ENCODE results near the gene CYP1A1. TPM values are rescaled to one million over a fixed set of nuclear protein-coding genes. Genes with fewer than 3 reads are reported as not detected.
"Not testable (repeated sequence)": the region's sequence is repeated elsewhere in the genome, so short reads cannot be mapped to it uniquely, and the experiment has no call there.

CYP1A1 gene
- total RNA-seq, 2 experiments from 2014 or later: 0.48 to 1.0 TPM

DNA sequence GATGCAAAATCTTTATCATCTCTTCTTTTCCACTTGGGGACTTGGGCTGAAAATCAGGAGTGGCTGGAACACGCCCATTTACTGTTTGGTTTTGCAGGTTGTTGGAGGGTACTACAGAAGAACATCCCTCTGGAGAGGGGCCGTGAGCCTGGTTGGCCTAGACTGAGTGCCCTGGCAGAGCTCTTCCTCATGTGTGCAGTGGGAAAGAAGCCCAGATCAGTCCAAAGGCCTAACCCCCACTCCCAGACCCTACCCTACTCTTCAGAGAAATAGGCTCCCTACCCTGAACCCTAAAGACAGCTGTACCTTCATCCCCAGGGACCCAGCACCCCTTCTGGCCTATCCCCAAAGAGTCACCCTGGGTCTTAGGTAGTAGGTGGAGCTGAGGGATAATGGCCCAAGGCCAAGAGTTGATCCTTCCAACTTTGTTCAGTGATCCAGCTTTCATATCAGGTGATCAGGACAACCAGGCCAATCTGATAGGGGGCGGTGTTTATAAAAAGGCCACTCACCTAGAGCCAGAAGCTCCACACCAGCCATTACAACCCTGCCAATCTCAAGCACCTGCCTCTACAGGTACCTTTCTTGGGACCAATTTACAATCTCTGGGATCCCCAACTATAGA lies 23.1 kb upstream of the CYP1A1 start, which contains the start of gene CYP1A2:
Gene CYP1A2, plus strand, starts transcription at position 524 of the 625 bp plus-strand sequence. CDS start 894 bp downstream, outside the sequence.
- ChIA-PET POLR2A (no interaction called here), CTCF (interaction anchor here (0.9 to 1.6 kb wide), 2 partner anchors 22 to 114 kb away, joined by 3 to 5 read pairs; no protein-coding TSS in a partner anchor)

DNA sequence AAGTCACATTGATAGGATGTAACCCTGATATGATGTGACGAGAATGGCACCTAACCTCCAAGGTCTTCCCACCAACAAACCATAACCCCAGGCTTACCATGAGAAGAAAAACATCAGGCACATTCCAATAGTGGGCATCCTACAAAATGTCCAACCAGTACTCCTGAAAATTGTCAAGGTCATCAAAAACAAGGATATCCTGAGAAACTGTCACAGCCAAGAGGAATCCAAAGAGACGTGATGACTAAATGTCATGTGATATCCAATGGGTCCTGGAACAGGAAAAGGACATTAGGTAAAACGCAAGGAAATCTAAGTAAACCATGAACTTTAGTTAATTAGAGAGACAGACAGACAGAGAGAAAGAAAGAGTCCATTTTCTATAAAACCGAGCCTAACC lies 21.1 kb upstream of the CYP1A1 start:
- ChIA-PET CTCF (interaction anchor here (0.6 kb wide), 1 partner anchor 22 kb away, joined by 3 read pairs; no protein-coding TSS in a partner anchor), POLR2A (no interaction called here)

GRCh38 chr15:74742422-74742821 lies 17.1 kb upstream of the CYP1A1 start:
- ChIA-PET CTCF (no interaction called here), POLR2A (no interaction called here)

DNA sequence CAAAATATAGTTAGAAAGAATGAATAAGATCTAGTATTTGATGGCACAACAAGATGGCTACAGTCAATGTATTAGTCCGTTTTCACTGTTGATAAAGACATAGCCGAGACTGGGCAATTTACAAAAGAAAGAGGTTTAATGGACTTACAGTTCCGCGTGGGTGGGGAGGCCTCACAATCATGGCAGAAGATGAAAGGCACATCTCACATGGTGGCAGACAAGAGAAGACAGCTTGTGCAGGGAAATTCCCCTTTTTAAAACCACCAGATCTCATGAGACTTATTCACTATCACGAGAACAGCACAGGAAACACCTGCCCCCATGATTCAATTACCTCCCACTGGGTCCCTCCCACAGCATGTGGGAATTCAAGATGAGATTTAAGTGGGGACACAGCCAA lies 12.9 kb upstream of the CYP1A1 start:
- CTCF ChIA-PET, POLR2A ChIA-PET: not testable (repeated sequence)

DNA sequence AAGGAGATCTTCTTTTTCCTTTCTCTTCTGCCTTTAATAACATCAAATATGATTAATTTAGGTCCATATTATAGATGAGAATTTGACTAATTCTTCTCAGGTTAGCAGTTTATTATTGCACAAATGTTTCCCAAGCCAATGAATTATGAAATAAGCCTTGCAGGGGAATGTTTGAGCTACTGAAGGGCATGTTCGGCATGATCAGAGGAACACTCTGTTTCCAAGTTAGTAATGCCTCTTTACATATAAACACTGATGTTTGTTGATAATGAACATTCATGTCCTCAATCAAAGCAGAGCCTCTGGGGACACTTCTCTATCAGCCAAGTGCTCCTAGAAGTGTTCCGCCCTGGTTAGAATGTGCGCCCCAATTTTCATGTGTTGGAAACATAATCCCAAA lies 10.0 kb upstream of the CYP1A1 start:
- CTCF ChIA-PET: no interaction called here
- POLR2A ChIA-PET: no interaction called here

DNA sequence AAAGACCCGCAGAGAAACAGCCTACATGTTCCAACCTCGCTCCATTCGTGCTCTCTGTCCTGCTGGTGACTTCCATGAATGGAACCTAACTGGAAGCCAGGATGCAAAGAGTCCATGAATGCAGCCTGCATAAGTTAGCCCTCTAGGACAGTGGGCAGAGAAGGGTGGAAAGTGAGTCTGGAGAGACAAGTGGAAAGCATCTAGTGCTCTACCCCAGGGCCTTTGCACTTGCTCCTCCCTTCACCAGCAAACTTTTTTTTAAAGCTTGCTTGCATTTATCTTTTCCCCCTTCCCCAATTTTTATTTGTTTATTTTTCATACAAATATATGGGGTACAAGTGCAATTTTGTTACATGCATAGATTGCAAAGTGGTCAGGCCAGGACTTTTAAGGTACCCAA lies 7.9 kb upstream of the CYP1A1 start:
- CTCF ChIA-PET: no interaction called here
- POLR2A ChIA-PET: no interaction called here

- CTCF ChIA-PET: no interaction called here
- POLR2A ChIA-PET: no interaction called here
These were observed 7.5 kb upstream of the CYP1A1 start for GRCh38 chr15:74732846-74733245.

DNA sequence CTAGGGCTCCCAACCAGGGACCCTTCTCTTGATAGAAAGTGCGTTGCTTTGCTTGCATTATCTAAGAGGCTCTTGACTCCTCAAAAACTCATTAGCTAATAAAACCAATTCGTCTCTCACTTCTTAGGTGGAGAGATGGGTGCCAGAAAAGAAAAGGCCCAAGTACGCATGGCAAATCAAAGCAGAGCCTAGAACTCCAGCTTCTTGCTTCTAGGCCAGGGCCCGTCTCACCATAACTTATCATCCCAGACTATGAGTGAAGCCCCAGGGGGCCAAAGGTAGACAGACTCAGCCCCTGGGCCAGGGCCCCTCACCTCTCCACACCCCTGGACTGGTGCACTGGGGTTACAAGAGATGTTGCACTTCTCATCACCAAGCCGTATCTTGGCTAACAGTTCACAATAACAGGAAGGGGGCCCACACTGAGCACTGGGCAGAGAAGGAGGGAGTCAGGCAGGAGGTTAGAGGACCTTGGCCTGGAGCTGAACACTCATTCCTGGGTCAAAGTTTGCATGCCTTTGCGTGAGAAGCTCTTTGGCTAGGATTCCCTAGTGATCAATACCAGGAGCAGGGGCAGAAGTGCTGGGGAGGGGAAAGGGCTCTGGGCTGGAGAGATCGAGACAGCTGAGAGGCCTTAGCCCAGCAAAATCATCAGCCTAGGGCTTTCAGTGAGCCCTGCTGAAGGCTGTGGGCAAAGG lies 5.4 kb upstream of the CYP1A1 start:
- CTCF ChIA-PET: interaction anchor here (1.1 kb wide), 1 partner anchor 96 kb away, joined by 5 read pairs; no protein-coding TSS in a partner anchor
- POLR2A ChIA-PET: no interaction called here

DNA sequence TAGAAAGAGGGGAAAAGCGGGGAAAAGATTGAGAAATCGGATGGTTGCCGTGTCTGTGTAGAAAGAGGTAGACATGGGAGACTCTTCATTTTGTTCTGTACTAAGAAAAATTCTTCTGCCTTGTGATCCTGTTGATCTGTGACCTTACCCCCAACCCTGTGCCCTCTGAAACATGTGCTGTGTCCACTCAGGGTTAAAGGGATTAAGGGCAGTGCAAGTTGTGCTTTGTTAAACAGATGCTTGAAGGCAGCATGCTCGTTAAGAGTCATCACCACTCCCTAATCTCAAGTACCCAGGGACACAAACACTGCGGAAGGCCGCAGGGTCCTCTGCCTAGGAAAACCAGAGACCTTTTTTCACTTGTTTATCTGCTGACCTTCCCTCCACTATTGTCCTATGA lies 4.0 kb upstream of the CYP1A1 start:
- POLR2A ChIA-PET, CTCF ChIA-PET: not testable (repeated sequence)

DNA sequence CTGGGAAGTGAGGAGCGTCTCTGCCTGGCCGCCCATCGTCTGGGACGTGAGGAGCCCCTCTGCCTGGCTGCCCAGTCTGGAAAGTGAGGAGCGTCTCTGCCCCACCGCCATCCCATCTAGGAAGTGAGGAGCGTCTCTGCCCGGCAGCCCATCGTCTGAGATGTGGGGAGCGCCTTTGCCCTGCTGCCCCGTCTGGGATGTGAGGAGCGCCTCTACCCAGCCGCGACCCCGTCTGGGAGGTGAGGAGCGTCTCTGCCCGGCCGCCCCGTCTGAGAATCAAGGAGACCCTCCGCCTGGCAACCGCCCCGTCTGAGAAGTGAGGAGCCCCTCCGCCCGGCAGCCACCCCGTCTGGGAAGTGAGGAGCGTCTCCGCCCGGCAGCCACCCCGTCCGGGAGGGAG lies 3.4 kb upstream of the CYP1A1 start:
- CTCF ChIA-PET, POLR2A ChIA-PET: not testable (repeated sequence)

DNA sequence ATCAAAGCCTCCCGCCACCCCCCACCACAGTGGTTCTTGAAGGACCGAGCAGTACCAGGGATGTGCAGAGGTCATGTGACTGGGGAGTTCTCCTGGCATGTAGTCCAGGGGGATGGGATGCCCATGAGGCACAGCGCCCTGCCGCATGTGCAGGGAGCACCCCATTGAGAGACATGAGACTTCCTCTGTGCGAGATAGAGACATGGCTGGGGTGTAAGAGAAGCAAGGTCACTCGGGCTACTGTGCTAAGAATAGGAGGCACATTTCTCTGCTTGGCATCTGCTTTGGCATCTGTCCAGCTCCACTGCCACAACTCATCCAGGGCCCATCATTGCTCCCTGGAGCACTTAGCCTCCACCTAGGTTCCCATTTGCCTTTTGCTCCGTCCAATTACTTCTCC lies 2.4 kb upstream of the CYP1A1 start:
- ChIA-PET CTCF (no interaction called here), POLR2A (no interaction called here)

- ChIA-PET CTCF (interaction anchor here (1.2 to 2.1 kb wide), 3 partner anchors 30 to 88 kb away, joined by 3 to 7 read pairs (median 5); no protein-coding TSS in a partner anchor), POLR2A (no interaction called here)
These were observed 1.4 kb upstream of the CYP1A1 start for GRCh38 chr15:74726774-74727164.

- ChIA-PET CTCF (interaction anchor here (0.5 to 2.1 kb wide), 8 partner anchors 30 to 152 kb away, joined by 3 to 7 read pairs (median 3); no protein-coding TSS in a partner anchor), POLR2A (no interaction called here)
These were observed 781 bp upstream of the CYP1A1 start for GRCh38 chr15:74725845-74726773.

DNA sequence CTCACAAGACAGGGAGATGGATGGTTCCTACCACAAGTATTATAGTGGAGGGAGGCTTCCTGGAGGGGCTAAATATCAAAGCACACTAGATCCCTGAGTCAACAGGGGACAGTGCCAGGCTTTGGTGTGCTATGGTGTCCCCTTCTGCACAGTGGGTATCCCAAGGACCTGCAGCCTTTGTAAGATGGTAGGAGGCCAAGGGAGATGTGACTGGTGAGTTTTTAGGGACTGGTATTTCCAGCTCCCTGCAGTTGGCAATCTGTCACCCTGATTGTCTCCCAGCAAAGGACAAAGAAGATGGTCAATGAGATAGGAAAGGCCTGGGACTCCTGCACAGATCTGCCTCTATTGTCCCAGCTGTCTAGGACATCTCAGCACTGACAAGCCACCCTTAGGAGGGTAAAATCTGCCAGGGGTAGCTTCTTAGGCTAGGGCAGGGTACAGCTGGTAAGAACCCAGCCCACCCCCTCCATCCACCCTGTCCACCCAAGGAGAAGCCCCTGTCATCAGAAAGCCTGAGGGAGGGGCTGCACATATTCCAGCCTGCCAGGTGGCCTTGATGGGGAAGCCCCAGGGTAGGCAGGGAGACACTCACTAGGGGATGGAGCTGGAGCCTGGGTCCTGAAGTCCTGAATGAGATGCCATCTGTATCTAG lies 631 bp downstream of the CYP1A1 start:
- POLR2A ChIA-PET: no interaction called here

DNA sequence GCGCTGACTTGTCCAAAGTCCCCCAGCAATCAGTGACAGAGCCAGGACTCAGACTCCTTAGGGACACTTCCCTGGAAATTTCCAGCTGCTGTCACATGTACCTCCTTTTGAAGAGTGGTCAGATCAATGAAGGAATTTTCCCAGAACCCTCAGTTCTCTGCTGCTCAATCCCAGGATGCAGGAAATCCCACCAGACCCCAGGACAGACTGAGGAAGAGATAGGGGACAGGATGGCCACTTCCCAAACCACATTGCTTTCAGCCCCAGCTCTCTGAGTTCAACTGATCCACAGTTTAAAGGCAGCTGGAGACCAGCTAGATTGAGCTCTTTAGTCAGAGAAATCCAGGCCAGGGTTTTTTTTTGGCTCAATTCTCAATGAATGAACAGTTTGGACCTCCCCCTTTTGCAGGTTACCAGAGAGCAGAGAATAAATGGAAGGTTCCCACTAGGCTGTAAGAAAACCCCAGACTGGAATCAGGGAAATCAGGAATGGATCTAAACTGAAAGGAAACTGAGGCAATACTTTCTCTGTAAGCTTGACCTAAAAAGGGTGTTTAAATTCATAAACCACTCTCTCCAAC lies 1.5 kb downstream of the CYP1A1 start:
- CTCF ChIA-PET: interaction anchor here (1.2 kb wide), 1 partner anchor 70 kb away, joined by 3 read pairs; no protein-coding TSS in a partner anchor

More for the DNA sequence above, 631 bp downstream of the CYP1A1 start:
- CTCF ChIA-PET: interaction anchor here (1.0 to 2.1 kb wide), 4 partner anchors 44 to 90 kb away, joined by 3 to 7 read pairs (median 4); no protein-coding TSS in a partner anchor

DNA sequence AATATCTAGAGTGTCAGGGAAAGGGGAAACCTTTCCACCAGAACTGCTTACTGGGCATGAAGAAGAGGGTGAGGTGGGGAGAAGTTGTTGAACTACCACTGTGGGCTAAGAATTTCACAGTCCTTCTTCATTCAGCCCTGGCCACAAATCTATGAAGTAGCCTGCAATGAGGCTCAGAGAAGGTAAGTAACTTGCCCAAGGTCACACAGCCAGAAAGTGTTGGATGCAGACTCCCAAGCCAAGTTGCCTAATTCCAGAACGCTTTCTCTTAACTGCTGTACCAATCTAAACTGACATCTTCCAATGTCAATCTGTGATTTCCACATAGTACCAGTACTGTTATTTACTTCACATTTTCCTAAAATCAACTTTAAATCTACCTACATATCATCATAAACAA lies 2.1 kb downstream of the CYP1A1 start:
- POLR2A ChIA-PET: interaction anchor here (0.6 kb wide), 1 partner anchor 146 kb away, joined by 7 read pairs; no protein-coding TSS in a partner anchor
- CTCF ChIA-PET: no interaction called here

More for the DNA sequence above, 1.5 kb downstream of the CYP1A1 start:
- POLR2A ChIA-PET: interaction anchor here (0.6 kb wide), 1 partner anchor 145 kb away, joined by 7 read pairs; no protein-coding TSS in a partner anchor

GRCh38 chr15:74722591-74722990 lies 2.7 kb downstream of the CYP1A1 start:
- POLR2A ChIA-PET: no interaction called here

GRCh38 chr15:74716651-74717050 lies 8.7 kb downstream of the CYP1A1 start:
- POLR2A ChIA-PET: interaction anchor here (0.6 kb wide), 1 partner anchor 476 kb away, joined by 3 read pairs; no protein-coding TSS in a partner anchor

More at GRCh38 chr15:74722591-74722990, 2.7 kb downstream of the CYP1A1 start:
- CTCF ChIA-PET: interaction anchor here (0.6 kb wide), 1 partner anchor 15 kb away, joined by 3 read pairs; no protein-coding TSS in a partner anchor

DNA sequence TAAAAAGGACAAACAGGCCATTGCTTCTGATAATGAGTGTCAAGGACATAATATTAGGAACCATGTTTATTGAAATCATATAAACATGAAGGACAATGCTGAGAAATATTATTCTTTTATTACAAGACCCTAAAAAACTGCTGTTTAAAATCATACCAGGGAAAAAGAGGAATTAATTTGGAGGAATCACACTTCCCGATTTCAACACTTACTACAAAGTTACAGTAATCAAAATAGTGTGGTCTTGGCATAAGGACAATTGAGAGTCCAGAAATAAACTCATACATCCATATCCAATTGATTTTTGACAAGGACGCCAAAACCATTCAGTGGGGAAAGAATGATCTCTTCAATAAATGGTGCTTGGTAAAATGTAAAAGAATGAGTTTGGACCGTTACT lies 13.0 kb downstream of the CYP1A1 start:
- CTCF ChIA-PET: interaction anchor here (0.8 kb wide), 1 partner anchor 56 kb away, joined by 4 read pairs; no protein-coding TSS in a partner anchor
- POLR2A ChIA-PET: no interaction called here

More at GRCh38 chr15:74716651-74717050, 8.7 kb downstream of the CYP1A1 start:
- CTCF ChIA-PET: no interaction called here
